Stimulated activated CD8-positive, alpha-beta memory T cell treated with anti-CD3 and anti-CD28 coated beads, Interleukin-12 subunit alpha, Interleukin-12 subunit beta, amount 100 ng/mL, for 4 hours (primary cell): ENCODE results near the gene CAMTA2.

ENCODE experiments used
- DNase-seq: peaks from one replicate; pipeline ENCODE4 v3.0.0-alpha.2; 2020; ENCODE audit warnings: low read depth

Gene CAMTA2

DNA sequence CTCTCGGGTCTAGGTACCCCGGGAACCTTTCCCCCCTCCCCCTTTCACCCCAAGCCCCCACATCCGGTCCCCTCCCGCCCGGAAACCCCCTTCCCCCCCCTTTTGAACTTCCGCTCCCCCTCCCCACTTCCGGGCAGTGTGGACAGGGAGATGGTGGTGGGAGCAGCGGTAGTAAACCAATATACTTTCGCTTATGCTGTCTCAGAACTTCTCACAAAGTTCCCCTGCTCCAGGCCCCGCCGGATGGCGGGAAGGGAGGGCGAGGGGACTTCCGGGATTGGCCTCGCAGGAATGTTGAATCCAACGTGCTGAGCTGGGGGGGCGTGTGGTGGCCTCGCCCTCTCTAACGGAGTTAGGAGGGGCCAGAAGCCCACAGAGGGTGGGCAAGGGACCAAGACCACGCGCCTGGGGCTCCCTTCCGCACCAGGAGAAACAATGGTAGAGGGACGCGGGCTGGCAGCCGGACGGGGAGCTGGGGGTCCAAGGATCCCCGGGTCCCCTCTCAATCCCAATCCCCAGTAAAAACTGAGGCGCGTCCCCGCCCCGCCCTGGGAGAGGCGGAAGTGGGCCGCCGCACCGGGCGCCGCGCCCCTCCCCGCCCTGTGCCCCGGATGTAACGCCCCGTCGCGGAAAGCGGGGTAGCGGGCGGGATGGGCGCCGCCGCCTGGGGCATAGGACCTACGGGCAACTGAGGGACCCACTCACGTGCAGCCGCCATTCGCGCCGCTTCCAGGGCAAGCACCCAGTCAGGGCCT, 39.9 kb downstream of the CAMTA2 start:
- DNase-seq = peak; percentile 53

GRCh38 chr17:4947010-4947410, 40.5 kb downstream of the CAMTA2 start:
- no peak for DNase-seq

DNA sequence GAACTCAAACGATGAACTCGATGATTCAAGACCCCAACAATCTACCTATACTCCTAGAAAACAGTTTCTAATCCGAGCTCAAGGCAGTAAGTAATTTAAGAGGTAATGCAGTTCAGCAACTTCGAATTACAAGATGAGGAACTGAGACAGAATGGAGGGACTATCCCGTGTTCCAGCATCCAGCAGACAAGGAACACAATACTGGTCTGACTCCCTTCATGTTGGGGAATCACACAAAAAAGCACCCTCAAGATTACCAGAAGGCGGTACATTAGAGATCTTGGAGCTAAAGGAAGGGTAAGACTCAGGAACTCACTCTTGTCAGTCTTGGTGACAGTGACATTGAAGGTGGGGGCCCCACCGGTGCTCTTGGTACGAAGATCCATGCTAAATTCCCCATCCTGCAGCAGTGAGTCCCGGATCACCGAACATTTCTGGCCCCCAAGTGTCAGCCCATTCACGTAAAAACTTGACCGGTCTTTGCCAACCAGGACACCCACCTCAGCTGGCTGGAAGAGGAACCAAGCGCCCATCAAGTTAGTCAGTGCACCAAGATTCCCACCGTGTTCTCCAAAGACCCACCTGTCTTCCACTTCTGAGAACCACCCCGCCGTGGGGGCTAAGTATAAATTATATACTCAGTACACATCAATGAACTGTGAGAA, 41.0 kb downstream of the CAMTA2 start:
- no peak for DNase-seq

- DNase-seq = no peak
Measured at GRCh38 chr17:4945944-4946280, 41.6 kb downstream of the CAMTA2 start.

- peak; percentile 74 for DNase-seq
Measured at GRCh38 chr17:4945176-4945943, 42.1 kb downstream of the CAMTA2 start.

DNA sequence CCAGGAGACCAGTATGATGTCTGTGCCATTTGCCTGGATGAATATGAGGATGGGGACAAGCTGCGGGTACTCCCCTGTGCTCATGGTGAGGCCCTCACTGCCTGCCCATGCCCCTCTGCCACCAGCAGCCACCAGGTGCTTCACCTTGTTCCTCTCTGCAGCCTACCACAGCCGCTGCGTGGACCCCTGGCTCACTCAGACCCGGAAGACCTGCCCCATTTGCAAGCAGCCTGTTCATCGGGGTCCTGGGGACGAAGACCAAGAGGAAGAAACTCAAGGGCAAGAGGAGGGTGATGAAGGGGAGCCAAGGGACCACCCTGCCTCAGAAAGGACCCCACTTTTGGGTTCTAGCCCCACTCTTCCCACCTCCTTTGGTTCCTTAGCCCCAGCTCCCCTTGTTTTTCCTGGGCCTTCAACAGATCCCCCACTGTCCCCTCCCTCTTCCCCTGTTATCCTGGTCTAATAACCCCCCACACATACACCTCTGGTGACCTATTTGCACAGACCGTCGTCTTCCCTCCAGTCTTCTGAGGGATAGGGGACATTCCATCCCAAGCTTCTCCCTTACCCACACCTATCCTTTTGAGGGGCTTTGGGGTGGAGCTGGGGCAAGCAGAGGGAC, 42.8 kb downstream of the CAMTA2 start:
- DNase-seq = no peak

DNA sequence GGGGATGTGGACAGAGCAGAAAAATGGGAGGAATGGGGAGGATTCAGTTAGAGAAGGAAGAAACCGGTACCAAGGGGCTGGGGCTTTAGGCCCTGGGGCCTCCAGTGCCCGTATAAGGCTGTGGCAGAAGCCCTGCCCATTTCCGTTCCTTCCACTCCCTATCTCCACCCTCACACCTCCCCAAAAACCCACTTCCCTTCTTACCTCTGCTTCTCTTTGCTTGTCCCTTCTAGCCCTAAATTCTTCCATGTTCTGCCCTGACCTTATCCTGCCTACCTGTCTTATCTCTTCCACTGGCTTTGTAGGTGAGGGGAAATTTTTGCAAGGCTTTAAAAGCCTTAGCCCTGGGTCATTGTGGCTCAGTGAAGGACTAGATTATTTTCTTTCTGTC, 43.3 kb downstream of the CAMTA2 start:
- no peak for DNase-seq

- no peak for DNase-seq
Measured at GRCh38 chr17:4942760-4943508, 44.5 kb downstream of the CAMTA2 start.

DNA sequence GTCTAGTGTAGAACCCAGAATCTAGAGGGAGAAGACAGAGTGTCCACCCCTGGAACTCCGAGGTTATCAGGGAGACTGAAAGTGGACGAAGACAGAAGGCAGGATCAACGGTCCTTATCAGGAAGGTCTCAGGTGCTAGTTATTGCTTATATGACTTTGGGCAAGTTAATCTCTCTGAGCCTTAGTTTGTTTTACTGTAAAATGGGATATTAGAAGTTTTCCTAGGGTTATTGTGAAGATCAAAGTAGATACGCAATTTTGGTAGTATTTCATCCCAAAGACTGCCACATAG, 46.2 kb downstream of the CAMTA2 start:
- no peak for DNase-seq

DNA sequence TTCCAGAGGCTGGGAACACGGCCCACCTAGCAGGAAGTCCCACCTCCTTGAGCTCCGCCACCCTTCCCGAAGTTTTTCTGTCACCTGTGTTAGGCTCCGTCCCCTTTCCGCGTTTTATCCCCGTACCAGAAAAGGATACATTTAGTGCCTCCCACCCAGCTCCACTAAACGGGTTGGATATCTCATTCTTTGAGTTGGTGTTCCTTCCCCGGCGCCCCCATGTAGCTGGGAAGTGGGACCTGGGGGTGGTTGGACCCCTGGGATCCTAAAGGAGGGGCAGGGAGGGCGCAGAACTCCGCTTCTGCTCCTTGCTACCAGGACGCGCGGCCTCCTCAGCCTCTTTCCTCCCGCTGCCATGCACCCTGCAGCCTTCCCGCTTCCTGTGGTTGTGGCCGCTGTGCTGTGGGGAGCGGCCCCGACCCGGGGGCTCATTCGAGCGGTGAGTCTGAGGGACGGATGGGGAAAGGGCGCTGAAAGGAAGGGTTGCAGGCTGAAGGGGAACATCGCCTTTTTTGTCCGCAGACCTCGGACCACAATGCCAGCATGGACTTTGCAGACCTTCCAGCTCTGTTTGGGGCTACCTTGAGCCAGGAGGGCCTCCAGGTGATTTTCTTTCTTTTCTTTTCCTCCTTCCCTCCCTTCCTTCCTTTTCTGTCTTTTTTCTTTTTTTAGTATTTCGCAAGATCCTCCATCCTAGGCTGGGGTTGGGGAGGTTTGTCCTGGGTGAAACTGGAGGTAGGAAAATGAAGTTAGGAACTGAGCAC, 46.7 kb downstream of the CAMTA2 start:
- no peak for DNase-seq

DNA sequence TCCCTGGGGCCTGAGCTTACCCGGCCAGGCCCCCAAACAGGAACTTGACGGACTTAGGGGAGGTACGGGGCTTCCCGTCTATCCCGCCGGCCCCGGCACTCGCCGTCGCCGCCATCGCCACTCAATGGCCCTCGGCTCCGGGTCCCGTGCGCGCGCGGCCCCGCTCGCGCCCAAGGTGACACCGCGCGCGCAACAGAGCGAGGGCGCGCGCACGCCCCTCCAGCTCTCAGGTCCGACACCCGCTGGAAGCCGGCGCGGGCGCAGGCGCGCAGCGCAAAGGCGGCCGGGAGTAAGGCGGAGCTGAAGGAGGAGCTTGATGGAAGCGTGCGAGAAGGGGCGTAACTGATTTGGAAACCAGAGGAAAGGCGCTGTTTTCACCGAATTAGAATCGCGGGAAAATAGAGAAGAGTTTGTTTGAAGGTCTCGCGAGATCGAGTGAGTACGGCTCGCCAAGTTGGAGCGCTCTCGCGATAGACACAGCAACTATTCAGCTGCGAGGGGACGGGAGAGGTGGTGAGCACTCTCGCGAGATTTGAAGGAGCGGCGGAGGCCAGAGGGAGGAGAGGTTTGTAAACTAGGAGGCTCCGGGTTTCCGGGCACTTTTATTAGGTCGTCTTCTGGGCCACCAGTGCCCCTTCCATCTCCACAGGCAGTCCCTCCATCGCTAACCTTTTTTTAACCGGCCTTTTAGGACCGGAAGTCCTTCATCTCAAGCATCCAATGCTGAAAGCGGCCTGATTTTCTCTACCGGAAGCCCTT, 47.5 kb downstream of the CAMTA2 start, which contains the start of the genes RNF167 and SLC25A11:
RNF167 (plus strand) TSS at position 473 of the 759 bp plus-strand sequence. CDS start 642 bp downstream, outside the sequence.
SLC25A11 (minus strand) TSS at position 251 of the 759 bp plus-strand sequence; CDS start at position 115, 136 bp downstream.
- peak; percentile 95 for DNase-seq

- no peak for DNase-seq
Measured at GRCh38 chr17:4939546-4939795, 48.0 kb downstream of the CAMTA2 start.

DNA sequence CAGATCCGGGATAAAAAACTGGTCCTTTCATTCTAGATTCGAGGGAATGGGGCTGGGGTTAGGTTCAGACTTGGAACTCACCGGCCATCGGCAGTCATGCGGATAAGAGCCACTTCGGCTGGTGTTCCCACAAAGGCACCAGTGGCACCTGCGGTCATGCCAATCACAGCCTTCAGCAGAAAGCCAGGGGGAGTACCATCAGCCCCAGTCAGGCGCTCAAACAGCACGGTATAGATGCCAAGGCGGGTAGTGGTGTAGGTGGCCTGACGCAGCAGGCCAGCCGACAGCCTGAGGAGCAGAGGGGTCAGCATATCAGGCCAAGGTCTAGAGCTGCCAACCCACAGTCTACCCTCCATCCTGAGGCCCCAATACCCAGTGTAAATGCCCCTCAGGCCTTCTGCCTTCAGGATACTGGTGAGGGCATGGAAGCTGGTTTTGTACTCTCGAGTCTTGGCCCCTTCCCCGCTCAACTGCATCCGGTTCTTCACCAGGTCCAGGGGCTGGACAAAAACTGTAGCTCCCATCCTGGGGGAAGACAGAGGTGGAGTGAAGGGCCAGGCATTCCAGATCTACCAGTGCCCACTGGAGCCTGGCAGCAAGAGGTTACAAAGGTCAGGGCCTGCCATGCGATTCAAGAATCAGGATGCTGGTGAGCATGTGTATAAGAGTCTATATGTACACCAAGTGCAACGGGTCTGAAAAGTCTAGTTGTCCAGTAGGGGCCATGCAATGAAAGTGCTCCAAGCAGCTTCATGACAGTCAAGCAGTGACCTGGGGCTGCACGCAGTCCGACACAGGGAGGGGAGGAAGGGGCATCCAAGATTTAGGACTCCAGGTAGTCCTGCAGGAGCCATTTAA, 48.6 kb downstream of the CAMTA2 start:
- no peak for DNase-seq

DNA sequence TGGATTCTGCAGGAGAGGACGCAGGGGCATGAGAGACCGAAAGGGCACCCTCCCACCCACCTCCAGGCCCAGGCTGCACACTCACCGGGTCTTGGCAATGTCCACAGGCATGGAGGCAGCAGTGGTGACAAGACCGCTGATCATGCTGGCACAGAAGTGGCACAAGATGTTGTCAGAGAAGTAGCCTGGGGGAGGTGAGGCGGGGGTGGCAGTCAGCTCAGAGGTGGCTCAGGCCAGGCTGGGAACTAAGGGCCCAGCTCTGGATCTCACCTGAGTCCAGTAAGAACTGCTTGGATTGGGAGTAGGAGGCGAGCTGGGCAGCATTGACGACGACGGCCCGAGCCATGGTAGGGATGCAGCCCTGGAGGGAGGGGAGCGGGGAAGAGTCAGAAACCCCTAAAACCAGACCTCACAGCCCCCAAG, 49.4 kb downstream of the CAMTA2 start:
- DNase-seq = no peak

DNA sequence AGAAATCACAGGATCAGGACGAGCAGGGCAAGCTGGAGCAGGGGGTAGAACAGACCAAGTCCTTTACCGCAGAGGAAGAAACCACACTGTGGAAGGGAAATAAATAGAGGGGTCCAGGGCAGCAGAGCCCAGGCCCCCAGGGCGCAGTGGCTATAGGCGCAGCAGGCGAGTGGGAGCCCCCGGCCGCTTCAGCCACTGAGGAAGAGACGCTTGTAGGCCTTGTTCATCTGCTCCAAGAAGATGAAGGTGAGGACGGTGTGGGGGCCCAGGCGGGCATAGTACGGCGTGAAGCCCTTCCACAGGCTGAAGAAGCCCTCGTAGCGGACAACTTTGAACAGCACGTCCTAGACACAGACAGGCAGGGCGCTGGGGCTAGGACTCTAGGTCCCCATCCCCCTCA, 49.9 kb downstream of the CAMTA2 start:
- DNase-seq = no peak

GRCh38 chr17:4936436-4936835, 51.0 kb downstream of the CAMTA2 start:
- DNase-seq = no peak

DNA sequence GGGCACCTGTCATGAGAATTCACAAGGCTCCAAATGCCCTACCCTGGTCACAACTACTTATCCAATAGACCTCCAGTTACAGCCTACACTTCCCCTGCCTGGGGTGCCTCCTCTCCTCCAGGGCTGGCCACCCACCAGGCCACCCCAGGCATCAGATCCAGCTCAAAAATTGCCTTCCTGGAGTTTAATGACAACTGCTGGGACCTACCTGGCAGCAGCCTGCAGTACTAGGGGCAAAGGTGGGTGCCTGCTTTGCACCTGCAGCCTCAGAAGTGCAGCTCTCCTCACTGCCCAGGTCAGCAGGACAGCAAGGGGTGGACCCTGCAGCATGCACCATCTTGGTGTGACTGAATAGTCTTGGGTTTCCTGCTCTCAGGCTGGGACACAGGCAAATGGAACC, 51.8 kb downstream of the CAMTA2 start:
- no peak for DNase-seq

- no peak for DNase-seq
Measured at GRCh38 chr17:4934173-4934979, 53.1 kb downstream of the CAMTA2 start.

GRCh38 chr17:4933646-4934045, 53.8 kb downstream of the CAMTA2 start:
- DNase-seq = no peak
